A172 (cell line): Measurements from ENCODE around the gene HAPLN3. TPM values are rescaled to one million over a fixed set of nuclear protein-coding genes. Genes with fewer than 3 reads are reported as not detected.

Experiments
- DNase-seq: peaks from one replicate; pipeline ENCODE4 v3.0.0-alpha.2; 2015; ENCODE audit warnings: low spot score
- total RNA-seq: library from RNA; depleted of rRNA; stranded (reverse); fragments of >200 nt; shearing (Covaris generic); gene quantifications from 2 replicates; pipeline ENCODE4 v1.2.3, GENCODE V29; 2014

HAPLN3 gene
- total RNA-seq, 1 experiment from 2014 or later, result 2.3 TPM

GRCh38 chr15:88909956-88910831 lies 14.8 kb upstream of the HAPLN3 start:
- DNase-seq, result no peak

GRCh38 chr15:88908697-88909621 lies 13.6 kb upstream of the HAPLN3 start:
- no peak for DNase-seq

DNA sequence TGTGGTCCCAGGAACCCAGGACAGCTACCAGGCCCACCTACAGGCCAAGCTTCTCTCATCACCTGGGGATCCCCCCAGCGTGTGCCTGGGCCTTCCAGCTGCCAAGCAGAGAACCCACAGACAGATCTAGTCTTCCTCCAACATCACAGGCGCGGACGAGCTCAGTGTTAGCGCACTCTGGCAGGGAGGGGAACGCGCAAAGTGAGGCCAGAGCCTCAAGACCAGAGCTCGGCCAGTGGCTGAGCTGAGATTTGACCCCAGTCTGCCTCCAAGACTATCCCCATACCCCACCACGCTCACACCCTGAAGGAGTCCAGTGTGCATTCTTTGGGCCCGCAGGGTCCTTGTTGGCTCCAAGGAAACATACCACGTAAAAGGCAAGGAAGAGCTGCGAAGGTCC lies 12.8 kb upstream of the HAPLN3 start:
- DNase-seq, result no peak

GRCh38 chr15:88907111-88907510 lies 11.8 kb upstream of the HAPLN3 start:
- no peak for DNase-seq

- DNase-seq, result no peak
Measured at GRCh38 chr15:88906551-88906950, 11.2 kb upstream of the HAPLN3 start.

DNA sequence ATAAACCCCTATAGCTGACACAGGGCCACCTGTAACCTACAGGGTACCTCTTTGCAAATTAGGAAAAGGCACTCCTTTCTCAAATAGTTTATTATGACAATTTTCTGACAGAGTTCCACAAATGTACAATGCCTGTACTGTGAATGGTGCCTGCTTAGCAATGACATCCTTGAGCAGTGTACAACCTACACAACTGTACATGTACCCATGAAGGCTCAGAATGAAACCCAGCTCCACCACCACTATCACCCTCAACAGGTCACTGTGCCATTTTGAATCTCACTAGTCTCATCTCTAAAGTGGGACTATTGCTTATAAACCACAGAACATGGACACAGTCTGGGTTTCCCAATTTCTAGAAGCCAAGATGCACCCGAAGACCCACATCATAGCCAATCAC lies 10.8 kb upstream of the HAPLN3 start:
- no peak for DNase-seq

- DNase-seq, result no peak
Measured at GRCh38 chr15:88905576-88905975, 10.2 kb upstream of the HAPLN3 start.

GRCh38 chr15:88904624-88905327 lies 9.4 kb upstream of the HAPLN3 start:
- peak; percentile 79 for DNase-seq

DNA sequence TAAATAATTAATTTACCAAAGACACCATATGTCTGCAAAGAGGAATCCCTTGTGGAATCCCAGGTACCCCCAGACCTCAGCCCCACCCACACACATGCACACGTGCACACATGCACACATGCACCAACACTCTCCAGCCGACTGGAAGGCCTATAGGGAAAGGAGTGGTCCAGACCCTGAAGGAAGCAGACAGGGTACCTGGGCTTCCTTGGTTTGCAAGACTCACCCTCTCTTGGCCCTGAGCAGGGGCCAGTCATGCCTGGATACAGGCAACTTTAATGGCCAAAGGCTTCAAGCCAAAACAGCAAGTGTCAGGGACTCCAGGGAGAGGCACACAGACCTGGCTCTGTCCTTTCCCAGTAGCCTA lies 8.9 kb upstream of the HAPLN3 start:
- no peak for DNase-seq

DNA sequence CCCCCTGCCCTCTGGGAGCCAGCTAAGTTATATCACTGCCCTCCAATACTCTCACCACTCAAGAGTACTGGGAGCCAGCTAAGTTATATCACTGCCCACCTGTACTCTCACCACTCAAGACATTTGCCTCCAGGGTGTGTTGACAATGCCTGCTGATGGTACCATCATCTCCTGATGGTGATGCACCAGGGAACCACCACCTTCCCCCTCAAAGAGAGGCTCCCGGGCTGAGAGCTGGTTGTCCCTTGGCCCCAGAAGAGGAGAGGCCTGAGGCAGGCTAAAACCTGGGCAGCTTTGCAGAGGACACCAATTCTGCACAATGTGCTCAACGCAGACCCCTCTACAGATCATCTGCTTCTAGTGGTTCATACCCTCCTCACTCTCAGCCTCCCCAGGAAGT lies 7.5 kb upstream of the HAPLN3 start:
- no peak for DNase-seq

GRCh38 chr15:88902221-88902835 lies 7.0 kb upstream of the HAPLN3 start:
- no peak for DNase-seq

DNA sequence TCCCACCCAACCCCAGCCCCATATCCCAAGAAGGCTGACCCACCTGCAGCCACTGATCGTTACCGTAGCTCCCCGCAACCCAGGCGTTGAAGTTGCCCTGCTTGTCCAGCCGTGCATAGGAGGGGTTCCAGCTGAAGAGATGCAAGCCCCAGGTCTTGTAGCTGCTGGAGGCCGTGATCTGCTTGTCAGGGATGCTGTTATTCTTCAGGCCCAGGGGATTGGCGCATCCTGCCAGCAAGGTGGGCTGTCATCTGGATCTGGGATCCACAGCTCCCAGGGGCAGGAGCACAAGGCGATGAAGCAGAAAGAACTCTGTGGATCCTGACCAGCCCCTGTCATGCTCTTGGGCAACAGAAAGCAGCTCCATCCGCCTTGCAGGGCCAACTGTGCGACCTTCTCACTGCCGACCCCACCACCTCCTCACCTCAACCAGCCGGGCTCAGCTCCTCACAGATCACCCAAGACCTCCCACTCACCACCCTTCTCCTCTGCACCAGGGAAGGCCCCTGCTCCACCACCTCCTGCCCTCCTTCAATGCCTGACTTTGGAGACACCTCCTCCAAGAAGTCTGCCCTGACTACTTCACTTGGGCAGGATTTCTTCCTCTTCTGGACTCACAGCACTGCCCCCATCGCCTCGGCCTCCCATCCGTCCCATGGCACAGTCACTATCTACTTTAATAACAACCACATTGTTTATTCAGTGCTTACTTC lies 6.3 kb upstream of the HAPLN3 start:
- no peak for DNase-seq

DNA sequence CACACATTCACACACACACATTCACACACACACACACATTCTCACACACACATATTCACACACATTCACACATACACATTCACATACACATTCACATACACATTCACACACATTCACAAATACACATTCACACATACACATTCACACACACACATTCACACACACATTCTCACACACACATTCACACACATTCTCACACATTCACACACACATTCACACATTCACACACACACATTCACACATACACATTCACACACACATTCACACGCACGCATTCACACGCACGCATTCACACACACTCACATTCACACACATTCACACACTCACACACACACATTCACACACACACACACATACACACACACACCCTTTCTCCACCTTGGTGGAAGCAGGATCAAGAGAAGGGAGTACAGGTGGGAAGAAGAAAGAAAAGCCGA lies 5.7 kb upstream of the HAPLN3 start:
- DNase-seq, result no peak

DNA sequence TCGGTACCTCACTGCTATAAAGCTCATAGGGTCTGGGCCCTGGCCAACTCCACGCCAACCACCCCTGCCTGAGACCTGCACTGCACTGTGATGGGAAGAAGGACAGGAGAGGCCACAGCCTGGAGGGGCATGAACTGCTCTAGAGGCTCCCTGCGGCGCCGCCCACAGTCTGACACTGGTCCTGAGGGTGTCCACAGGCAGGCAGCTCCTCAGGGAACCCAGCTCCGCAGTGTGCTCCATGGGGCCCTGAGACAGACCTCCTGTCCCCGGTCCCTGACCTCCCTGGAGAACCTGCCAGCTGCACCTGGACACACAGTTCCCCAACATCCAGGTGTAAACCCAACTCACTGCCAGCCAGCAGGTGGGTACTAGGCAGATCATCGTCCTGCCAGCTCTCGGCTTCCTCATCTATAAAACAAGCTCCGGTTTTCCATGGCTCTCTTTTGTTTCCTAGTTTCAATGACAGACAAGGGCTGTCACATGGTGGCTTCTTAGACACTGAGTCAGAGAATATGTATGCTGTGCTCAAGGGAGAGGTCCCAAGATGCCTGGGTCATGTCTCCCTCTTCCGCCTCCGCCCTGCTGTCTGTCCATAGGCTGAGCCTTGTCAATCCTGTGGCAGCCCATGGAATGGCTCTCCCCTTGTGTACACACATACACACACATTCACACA lies 5.1 kb upstream of the HAPLN3 start:
- DNase-seq, result peak; percentile 85

- no peak for DNase-seq
Measured at GRCh38 chr15:88899251-88899650, 3.9 kb upstream of the HAPLN3 start.

DNA sequence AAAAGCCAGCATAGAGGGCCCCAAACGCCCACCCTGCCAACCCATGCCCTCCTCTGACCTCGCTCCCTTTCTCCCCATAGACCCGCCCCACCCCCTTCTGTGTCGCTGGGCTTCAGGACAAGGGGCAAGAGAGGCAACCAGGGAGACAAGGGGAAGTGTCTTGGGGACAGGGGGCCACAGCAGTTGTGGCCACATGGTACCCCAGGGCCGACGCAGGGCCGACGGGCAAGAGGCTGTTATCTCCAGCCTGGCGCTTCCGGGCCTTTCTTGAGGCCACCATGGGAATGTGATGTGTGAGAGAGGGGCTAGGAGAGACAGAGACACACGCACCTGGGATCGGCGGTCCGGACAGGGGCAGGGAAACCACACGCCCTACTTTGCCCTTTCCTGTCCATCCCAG lies 3.4 kb upstream of the HAPLN3 start:
- DNase-seq, result no peak

DNA sequence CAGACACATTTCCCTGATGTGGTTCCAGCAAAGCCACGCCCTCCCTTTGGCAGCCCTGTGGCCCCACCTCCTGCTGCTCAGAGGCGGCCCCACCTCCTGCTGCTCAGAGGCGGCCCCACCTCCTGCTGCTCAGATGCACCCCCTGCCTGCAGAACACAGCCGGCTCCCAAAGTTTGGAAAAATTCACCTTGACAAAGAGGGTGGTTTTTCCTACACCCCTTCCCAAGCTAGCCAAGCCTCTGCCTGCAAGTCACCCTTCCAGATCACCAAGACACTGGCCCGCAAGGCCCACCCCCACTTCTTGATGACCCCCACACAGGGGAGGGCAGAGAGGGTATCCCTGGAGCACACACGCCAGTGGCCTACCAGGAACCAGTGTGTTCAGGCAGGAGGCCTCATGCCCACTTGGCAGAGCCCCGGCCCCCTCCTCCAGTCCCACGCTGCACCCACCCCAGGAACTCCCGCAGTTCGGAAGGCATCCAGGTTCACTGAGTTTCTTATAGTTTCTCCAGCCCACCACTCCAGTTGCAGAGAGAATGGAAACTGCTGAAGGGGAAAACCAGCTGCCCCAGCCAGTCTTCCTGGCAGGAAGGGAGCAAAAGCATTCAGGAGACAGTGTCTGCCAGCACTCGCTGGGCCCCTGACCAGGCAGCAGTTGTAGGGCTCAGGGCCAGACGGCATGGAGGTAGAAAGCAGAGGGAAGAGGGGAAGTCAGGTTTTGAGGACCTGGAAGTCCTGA lies 2.3 kb upstream of the HAPLN3 start:
- DNase-seq, result peak; percentile 83

- no peak for DNase-seq
Measured at GRCh38 chr15:88897142-88897455, 1.8 kb upstream of the HAPLN3 start.

GRCh38 chr15:88896333-88897033 lies 1.1 kb upstream of the HAPLN3 start:
- DNase-seq, result no peak
